Astrocyte (in vitro differentiated cells and primary cell): ENCODE results near the gene RHOC. TPM values are rescaled to one million over a fixed set of nuclear protein-coding genes. Genes with fewer than 3 reads are reported as not detected.
A peak's percentile ranks its signal among the peaks of the same experiment; 100 is the strongest.

Source experiments
- DNase-seq: peaks from one replicate; pipeline ENCODE4 v3.0.0-alpha.2; 2010; ENCODE audit warnings: low read depth
- FAIRE-seq: peaks from 2 replicates; lab custom pipeline; 2011; peaks lifted over from hg19 to GRCh38; lab: Jason Lieb, UNC
- H2AFZ ChIP-seq: 2 replicates; pipeline ENCODE4 v1.6.0; 2012; ENCODE audit warnings: low read depth, low read length, inconsistent platforms
- H3K27ac ChIP-seq: 2 replicates; pipeline ENCODE4 v1.5.1; 2011; ENCODE audit warnings: low read depth, low read length, inconsistent platforms
- H3K27me3 ChIP-seq: 2 replicates; pipeline ENCODE4 v1.6.0; 2011; ENCODE audit warnings: low read length, inconsistent platforms; ENCODE audit not compliant: insufficient read depth
- H3K36me3 ChIP-seq: 2 replicates; pipeline ENCODE4 v1.5.1; 2011; ENCODE audit warnings: low read length, inconsistent platforms; ENCODE audit not compliant: insufficient read depth
- H3K4me1 ChIP-seq: 2 replicates; pipeline ENCODE4 v1.5.1; 2011; ENCODE audit warnings: low read length, inconsistent platforms; ENCODE audit not compliant: insufficient read depth
- H3K4me2 ChIP-seq: 2 replicates; pipeline ENCODE4 v1.6.0; 2012; ENCODE audit warnings: low read length, inconsistent platforms
- H3K4me3 ChIP-seq: 2 replicates; pipeline ENCODE4 v1.5.1; 2011; ENCODE audit warnings: low read depth, mild to moderate bottlenecking, low read length, inconsistent platforms; ENCODE audit not compliant: insufficient read depth
- H3K79me2 ChIP-seq: 2 replicates; pipeline ENCODE4 v1.6.0; 2012; ENCODE audit warnings: mild to moderate bottlenecking, low read length, inconsistent platforms; ENCODE audit not compliant: insufficient read depth
- H3K9ac ChIP-seq: 2 replicates; pipeline ENCODE4 v1.6.0; 2012; ENCODE audit warnings: mild to moderate bottlenecking, low read length, inconsistent platforms
- H3K9me3 ChIP-seq: 2 replicates; pipeline ENCODE4 v1.5.1; 2012; ENCODE audit warnings: low read depth, mild to moderate bottlenecking, low read length, inconsistent platforms; ENCODE audit not compliant: insufficient read depth
- H4K20me1 ChIP-seq: 2 replicates; pipeline ENCODE4 v1.6.0; 2012; ENCODE audit warnings: low read length, inconsistent platforms; ENCODE audit not compliant: insufficient read depth
- H3K27ac Mint-ChIP-seq: one replicate; pipeline ENCODE4 v1.8.0; 2021; ENCODE audit warnings: mild to moderate bottlenecking, mixed read lengths; ENCODE audit not compliant: unreplicated experiment
- H3K27me3 Mint-ChIP-seq: one replicate; pipeline ENCODE4 v1.8.0; 2021; ENCODE audit warnings: low read depth, mixed read lengths; ENCODE audit not compliant: unreplicated experiment
- H3K36me3 Mint-ChIP-seq: one replicate; pipeline ENCODE4 v1.8.0; 2021; ENCODE audit warnings: low read depth, mixed read lengths; ENCODE audit not compliant: unreplicated experiment
- H3K4me1 Mint-ChIP-seq: one replicate; pipeline ENCODE4 v1.8.0; 2021; ENCODE audit warnings: low read depth, mixed read lengths; ENCODE audit not compliant: unreplicated experiment
- H3K4me3 Mint-ChIP-seq: one replicate; pipeline ENCODE4 v1.8.0; 2021; ENCODE audit warnings: mild to moderate bottlenecking, moderate library complexity, mixed read lengths; ENCODE audit not compliant: unreplicated experiment
- H3K9me3 Mint-ChIP-seq: one replicate; pipeline ENCODE4 v1.8.0; 2021; ENCODE audit warnings: mild to moderate bottlenecking, mixed read lengths; ENCODE audit not compliant: unreplicated experiment
- EZH2 ChIP-seq: IDR thresholded peaks from 2 replicates; pipeline ENCODE4 v1.6.1; 2012; ENCODE audit warnings: mild to moderate bottlenecking, low read length, inconsistent platforms; ENCODE audit not compliant: insufficient read depth
- total RNA-seq: library from RNA; stranded (reverse); gene quantifications from 2 replicates; pipeline ENCODE4 v1.2.1, GENCODE V29; 2021
- TF ChIP-seq, protein P1 (sequence below): IDR thresholded peaks from 2 replicates; pipeline ENCODE4 v1.5.1; 2011; ENCODE audit warnings: low read depth, mild to moderate bottlenecking, inconsistent platforms, low read length, moderate library complexity; ENCODE audit not compliant: insufficient read depth

RHOC gene
- total RNA-seq, 1 donor from 2014 or later = 657 TPM

GRCh38 chr1:112707221-112708001 is 484 bp upstream of the RHOC start:
- Histone ChIP-seq H3K4me3 (peak overlapping the region; percentile 85), H3K36me3 (peaks cover 6% of the 10 kb centered on the region), H3K9me3 (no peaks in the 10 kb centered on the region), H4K20me1 (peaks cover 36% of the 10 kb centered on the region), H3K27ac (peak overlapping the region; percentile 40), H3K27me3 (peaks cover 2% of the 10 kb centered on the region), H3K9ac (peak overlapping the region; percentile 89), H3K79me2 (peaks cover 45% of the 10 kb centered on the region), H3K4me2 (peak overlapping the region; percentile 91), H2AFZ (peak overlapping the region; percentile 77), H3K4me1 (peaks cover 37% of the 10 kb centered on the region)
- no peak for FAIRE-seq
- Mint-ChIP-seq H3K27ac (peak overlapping the region; percentile 60), H3K4me1 (peaks cover 19% of the 10 kb centered on the region), H3K27me3 (peaks cover 3% of the 10 kb centered on the region), H3K4me3 (peak overlapping the region; percentile 86), H3K36me3 (peaks cover 11% of the 10 kb centered on the region), H3K9me3 (peaks cover 2% of the 10 kb centered on the region)
- no peak for TF ChIP-seq EZH2
- TF ChIP-seq, protein P1, sequence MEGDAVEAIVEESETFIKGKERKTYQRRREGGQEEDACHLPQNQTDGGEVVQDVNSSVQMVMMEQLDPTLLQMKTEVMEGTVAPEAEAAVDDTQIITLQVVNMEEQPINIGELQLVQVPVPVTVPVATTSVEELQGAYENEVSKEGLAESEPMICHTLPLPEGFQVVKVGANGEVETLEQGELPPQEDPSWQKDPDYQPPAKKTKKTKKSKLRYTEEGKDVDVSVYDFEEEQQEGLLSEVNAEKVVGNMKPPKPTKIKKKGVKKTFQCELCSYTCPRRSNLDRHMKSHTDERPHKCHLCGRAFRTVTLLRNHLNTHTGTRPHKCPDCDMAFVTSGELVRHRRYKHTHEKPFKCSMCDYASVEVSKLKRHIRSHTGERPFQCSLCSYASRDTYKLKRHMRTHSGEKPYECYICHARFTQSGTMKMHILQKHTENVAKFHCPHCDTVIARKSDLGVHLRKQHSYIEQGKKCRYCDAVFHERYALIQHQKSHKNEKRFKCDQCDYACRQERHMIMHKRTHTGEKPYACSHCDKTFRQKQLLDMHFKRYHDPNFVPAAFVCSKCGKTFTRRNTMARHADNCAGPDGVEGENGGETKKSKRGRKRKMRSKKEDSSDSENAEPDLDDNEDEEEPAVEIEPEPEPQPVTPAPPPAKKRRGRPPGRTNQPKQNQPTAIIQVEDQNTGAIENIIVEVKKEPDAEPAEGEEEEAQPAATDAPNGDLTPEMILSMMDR = peak; percentile 60
- DNase-seq = peak; percentile 75

DNA sequence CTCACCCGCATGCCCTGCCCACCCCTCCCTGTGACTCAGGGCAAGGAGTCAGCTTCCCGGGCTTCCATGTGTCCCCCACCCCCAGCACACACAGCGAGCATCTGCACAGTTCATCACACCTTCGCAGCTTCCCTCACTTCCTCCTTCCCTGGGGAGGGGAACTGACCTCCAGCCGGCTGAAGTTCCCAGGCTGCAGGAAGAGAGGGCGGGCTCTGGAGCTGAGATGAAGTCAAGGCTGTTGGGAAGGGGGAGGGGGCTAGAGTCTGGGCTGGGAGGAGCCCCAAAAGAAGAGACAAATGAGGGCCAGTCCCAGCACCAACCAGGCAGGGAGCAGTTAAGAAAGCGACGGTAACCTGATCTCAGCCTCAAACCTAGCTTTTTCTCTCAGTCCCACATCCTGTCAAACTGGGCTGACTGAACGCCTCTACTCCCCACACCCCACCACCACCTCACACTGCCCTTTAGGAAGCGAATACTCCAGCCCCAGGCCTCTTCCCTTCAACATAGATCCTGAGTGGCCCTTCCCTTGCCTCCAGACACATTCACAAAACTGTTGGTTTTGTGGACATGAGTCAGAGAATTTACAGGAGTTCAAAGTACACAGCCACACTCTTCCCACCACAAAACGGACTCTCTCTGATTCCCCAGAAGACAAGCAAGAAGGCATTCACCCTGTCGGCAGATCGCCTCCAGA is 1.8 kb downstream of the RHOC start:
- Histone ChIP-seq H3K36me3 (peaks cover 8% of the 10 kb centered on the region), H3K9me3 (no peaks in the 10 kb centered on the region), H4K20me1 (peaks cover 40% of the 10 kb centered on the region), H3K4me2 (peak overlapping the region; percentile 91), H3K27me3 (no peaks in the 10 kb centered on the region), H3K4me3 (peak overlapping the region; percentile 85), H3K4me1 (peaks cover 59% of the 10 kb centered on the region), H3K27ac (peak overlapping the region; percentile 78), H3K79me2 (peaks cover 50% of the 10 kb centered on the region), H3K9ac (peak overlapping the region; percentile 89), H2AFZ (no peak overlapping the region)
- Mint-ChIP-seq H3K27ac (peak overlapping the region; percentile 96), H3K36me3 (peaks cover 18% of the 10 kb centered on the region), H3K9me3 (peaks cover 2% of the 10 kb centered on the region), H3K4me1 (peaks cover 40% of the 10 kb centered on the region), H3K4me3 (peak overlapping the region; percentile 92), H3K27me3 (no peaks in the 10 kb centered on the region)
- peak; percentile 93 for DNase-seq
- TF ChIP-seq EZH2 = no peak
- TF ChIP-seq, protein P1 = no peak
- FAIRE-seq = no peak
